Thyroid gland (tissue), 4 donors: ENCODE results near the gene TYMP.
A peak's percentile ranks its signal among the peaks of the same experiment; 100 is the strongest.

Source experiments
- POLR2A ChIP-seq, 2 donors: fragments of 450-650 bp; IDR thresholded peaks; one replicate each; pipeline ENCODE4 v1.6.1; 2017; ENCODE audit warnings: antibody characterized with exemption in 2 of 2, mild to moderate bottlenecking in 2 of 2, moderate library complexity in 1 of 2
- TF ChIP-seq, protein P1 (sequence below), 6 experiments: fragments of 200-600 bp in 3 of 6; fragments of 450-650 bp in 3 of 6; sonication (generic) in 3 of 6; IDR thresholded peaks; one replicate each; pipeline ENCODE4 v1.5.1; 2016 to 2019; ENCODE audit warnings: antibody characterized with exemption in 6 of 6, mild to moderate bottlenecking in 2 of 6, inconsistent platforms in 1 of 6, moderate library complexity in 1 of 6

DNA sequence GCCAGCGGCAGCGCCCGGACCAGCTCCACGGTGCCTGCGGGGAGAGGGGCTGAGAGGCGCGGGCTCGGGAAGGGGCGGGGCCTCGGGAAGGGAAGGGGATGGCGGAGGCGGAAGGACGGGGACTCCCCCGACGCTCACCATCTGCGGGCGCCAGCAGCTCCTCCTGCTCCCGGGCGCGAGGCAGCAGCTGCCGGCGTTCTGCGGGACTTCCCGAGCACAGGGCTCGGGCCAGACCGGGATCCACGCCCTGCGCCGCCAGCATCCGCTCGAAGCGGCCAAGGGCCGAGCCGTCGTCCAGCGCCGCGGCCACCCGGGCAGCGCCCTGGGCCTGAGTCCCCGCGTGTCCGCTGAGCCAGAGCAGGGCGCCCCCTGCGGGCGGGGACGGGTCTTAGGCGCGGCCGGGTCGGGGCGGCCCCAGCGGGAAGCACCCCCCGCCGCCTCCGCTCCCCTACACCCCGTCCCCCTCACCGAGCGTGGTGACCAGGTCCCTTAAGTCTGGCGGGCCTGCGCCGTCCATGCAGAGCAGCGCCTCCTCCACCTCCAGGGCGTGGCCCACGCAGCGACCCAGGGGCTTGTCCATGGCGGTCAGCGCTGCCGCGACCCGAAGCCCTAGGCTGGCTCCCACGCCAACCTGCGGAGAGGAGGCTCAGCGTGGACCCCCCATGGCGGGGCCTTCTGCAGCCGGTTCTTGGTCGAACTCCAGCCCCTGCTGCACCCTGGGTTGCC, 3.5 kb downstream of the TYMP start:
- TF ChIP-seq, protein P1, sequence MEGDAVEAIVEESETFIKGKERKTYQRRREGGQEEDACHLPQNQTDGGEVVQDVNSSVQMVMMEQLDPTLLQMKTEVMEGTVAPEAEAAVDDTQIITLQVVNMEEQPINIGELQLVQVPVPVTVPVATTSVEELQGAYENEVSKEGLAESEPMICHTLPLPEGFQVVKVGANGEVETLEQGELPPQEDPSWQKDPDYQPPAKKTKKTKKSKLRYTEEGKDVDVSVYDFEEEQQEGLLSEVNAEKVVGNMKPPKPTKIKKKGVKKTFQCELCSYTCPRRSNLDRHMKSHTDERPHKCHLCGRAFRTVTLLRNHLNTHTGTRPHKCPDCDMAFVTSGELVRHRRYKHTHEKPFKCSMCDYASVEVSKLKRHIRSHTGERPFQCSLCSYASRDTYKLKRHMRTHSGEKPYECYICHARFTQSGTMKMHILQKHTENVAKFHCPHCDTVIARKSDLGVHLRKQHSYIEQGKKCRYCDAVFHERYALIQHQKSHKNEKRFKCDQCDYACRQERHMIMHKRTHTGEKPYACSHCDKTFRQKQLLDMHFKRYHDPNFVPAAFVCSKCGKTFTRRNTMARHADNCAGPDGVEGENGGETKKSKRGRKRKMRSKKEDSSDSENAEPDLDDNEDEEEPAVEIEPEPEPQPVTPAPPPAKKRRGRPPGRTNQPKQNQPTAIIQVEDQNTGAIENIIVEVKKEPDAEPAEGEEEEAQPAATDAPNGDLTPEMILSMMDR (IDR thresholded peaks at IDR 0.05) = peak in 4 of 6 experiments; percentile 39 to 59 (median 54)
- TF ChIP-seq POLR2A (IDR thresholded peaks at IDR 0.05) = no peak
